SK-N-SH treated with all-trans-retinoic acid at 6 μM for 48 hours (cell line): ENCODE results near the gene CYP20A1.
"Not testable (repeated sequence)": the region's sequence is repeated elsewhere in the genome, so short reads cannot be mapped to it uniquely, and the experiment has no call there.

Source experiments
- ATAC-seq: fragments of 200-7000 bp; cut with Tn5 transposase; 3 replicates; pipeline ENCODE4 v1.9.1; 2020; ENCODE audit warnings: mild to moderate bottlenecking, moderate library complexity
- ARNTL ChIP-seq: fragments of 450-650 bp; formaldehyde crosslinking; IDR thresholded peaks from 2 replicates; pipeline ENCODE4 v1.5.0; 2020; ENCODE audit warnings: low read depth, mild to moderate bottlenecking, moderate library complexity, borderline replicate concordance
- BACH2 ChIP-seq: fragments of 250-450 bp; sonication (Bioruptor Pico); IDR thresholded peaks from 2 replicates; pipeline ENCODE4 v1.9.0; 2021; ENCODE audit warnings: mild to moderate bottlenecking, borderline replicate concordance
- CSDC2 ChIP-seq: fragments of 250-450 bp; sonication (Bioruptor Pico); IDR thresholded peaks from 2 replicates; pipeline ENCODE4 v1.5.0; 2020; ENCODE audit warnings: mild to moderate bottlenecking, moderate library complexity
- ESRRG ChIP-seq: fragments of 250-450 bp; sonication (Bioruptor Pico); IDR thresholded peaks from 2 replicates; pipeline ENCODE4 v1.6.1; 2021; ENCODE audit warnings: mild to moderate bottlenecking
- GLIS3 ChIP-seq: fragments of 250-450 bp; sonication (Bioruptor Pico); IDR thresholded peaks from 2 replicates; pipeline ENCODE4 v1.5.0; 2020; ENCODE audit warnings: mild to moderate bottlenecking, moderate library complexity
- ISL1 ChIP-seq: fragments of 250-450 bp; sonication (Bioruptor Pico); IDR thresholded peaks from 2 replicates; pipeline ENCODE4 v2.1.2; 2022; ENCODE audit warnings: mild to moderate bottlenecking, moderate library complexity
- OSR1 ChIP-seq: fragments of 250-450 bp; sonication (Bioruptor Pico); IDR thresholded peaks from 2 replicates; pipeline ENCODE4 v1.8.0; 2022; ENCODE audit warnings: moderate library complexity, mild to moderate bottlenecking, inconsistent platforms
- PPARA ChIP-seq: fragments of 250-450 bp; sonication (Bioruptor Pico); IDR thresholded peaks from 2 replicates; pipeline ENCODE4 v1.5.0; 2020; ENCODE audit warnings: mild to moderate bottlenecking, borderline replicate concordance
- RARB ChIP-seq: fragments of 250-450 bp; sonication (Bioruptor Pico); IDR thresholded peaks from 2 replicates; pipeline ENCODE4 v1.8.0; 2021; ENCODE audit warnings: mild to moderate bottlenecking, moderate library complexity
- SNAI2 ChIP-seq: fragments of 250-450 bp; sonication (Bioruptor Pico); IDR thresholded peaks from 2 replicates; pipeline ENCODE4 v1.5.0; 2020; ENCODE audit warnings: mild to moderate bottlenecking, moderate library complexity
- TCF4 ChIP-seq: fragments of 250-450 bp; sonication (Bioruptor Pico); IDR thresholded peaks from 2 replicates; pipeline ENCODE4 v1.8.0; 2021; ENCODE audit warnings: mild to moderate bottlenecking, moderate library complexity, borderline replicate concordance
- TOX ChIP-seq: fragments of 250-450 bp; sonication (Bioruptor Pico); IDR thresholded peaks from 2 replicates; pipeline ENCODE4 v1.8.0; 2021; ENCODE audit warnings: mild to moderate bottlenecking, moderate library complexity, borderline replicate concordance
- ZC3H10 ChIP-seq: fragments of 250-450 bp; sonication (Bioruptor Pico); IDR thresholded peaks from 2 replicates; pipeline ENCODE4 v1.5.1; 2021; ENCODE audit warnings: mild to moderate bottlenecking, moderate library complexity
- ZFP3 ChIP-seq: fragments of 250-450 bp; sonication (Bioruptor Pico); IDR thresholded peaks from 2 replicates; pipeline ENCODE4 v1.5.0; 2020; ENCODE audit warnings: mild to moderate bottlenecking, moderate library complexity
- ZFP30 ChIP-seq: fragments of 450-650 bp; formaldehyde crosslinking; IDR thresholded peaks from 2 replicates; pipeline ENCODE4 v1.5.0; 2022; ENCODE audit warnings: mild to moderate bottlenecking, moderate library complexity
- ZNF565 ChIP-seq: fragments of 450-650 bp; formaldehyde crosslinking; conservative IDR thresholded peaks from 2 replicates; pipeline ENCODE4 v1.5.0; 2020; ENCODE audit warnings: low read depth, mild to moderate bottlenecking, moderate library complexity
- TF ChIP-seq, protein P1 (sequence below): fragments of 250-450 bp; sonication (Bioruptor Pico); IDR thresholded peaks from 2 replicates; pipeline ENCODE4 v1.5.1; 2020; ENCODE audit warnings: low read depth, mild to moderate bottlenecking, moderate library complexity
- TF ChIP-seq, protein P2 (sequence below): fragments of 250-450 bp; sonication (Bioruptor Pico); IDR thresholded peaks from 2 replicates; pipeline ENCODE4 v1.8.0; 2020; ENCODE audit warnings: mild to moderate bottlenecking, moderate library complexity, borderline replicate concordance
- TF ChIP-seq, protein P3 (sequence below): fragments of 250-450 bp; sonication (Bioruptor Pico); IDR thresholded peaks from 2 replicates; pipeline ENCODE4 v1.5.1; 2021; ENCODE audit warnings: mild to moderate bottlenecking, moderate library complexity
- TF ChIP-seq, protein P4 (sequence below): fragments of 250-450 bp; sonication (Bioruptor Pico); IDR thresholded peaks from 2 replicates; pipeline ENCODE4 v1.5.0; 2020; ENCODE audit warnings: mild to moderate bottlenecking, moderate library complexity

Gene CYP20A1

DNA sequence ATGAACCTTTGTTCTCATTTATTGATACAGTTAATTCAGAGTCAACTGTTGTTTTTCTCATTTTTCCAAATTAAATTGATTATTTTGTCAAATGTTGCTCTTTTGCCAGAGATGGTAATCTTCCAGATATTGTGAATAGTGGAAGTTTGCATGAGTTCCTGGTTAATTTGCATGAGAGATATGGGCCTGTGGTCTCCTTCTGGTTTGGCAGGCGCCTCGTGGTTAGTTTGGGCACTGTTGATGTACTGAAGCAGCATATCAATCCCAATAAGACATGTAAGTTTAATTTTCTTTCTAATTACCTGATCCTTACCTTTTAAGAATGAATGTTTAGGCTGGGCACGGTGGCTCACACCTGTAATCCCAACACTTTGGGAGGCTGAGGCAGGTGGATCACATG lies 7.8 kb downstream of the CYP20A1 start:
- ATAC-seq = no peak
- TF ChIP-seq TOX (CRISPR knock-in tag) = no peak
- no peak for TF ChIP-seq ARNTL (CRISPR knock-in tag)
- TF ChIP-seq, protein P1, sequence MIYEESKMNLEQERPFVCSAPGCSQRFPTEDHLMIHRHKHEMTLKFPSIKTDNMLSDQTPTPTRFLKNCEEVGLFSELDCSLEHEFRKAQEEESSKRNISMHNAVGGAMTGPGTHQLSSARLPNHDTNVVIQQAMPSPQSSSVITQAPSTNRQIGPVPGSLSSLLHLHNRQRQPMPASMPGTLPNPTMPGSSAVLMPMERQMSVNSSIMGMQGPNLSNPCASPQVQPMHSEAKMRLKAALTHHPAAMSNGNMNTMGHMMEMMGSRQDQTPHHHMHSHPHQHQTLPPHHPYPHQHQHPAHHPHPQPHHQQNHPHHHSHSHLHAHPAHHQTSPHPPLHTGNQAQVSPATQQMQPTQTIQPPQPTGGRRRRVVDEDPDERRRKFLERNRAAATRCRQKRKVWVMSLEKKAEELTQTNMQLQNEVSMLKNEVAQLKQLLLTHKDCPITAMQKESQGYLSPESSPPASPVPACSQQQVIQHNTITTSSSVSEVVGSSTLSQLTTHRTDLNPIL (CRISPR knock-in tag) = no peak
- no peak for TF ChIP-seq ZFP3
- TF ChIP-seq RARB = no peak
- no peak for TF ChIP-seq SNAI2
- TF ChIP-seq ZFP30 (CRISPR knock-in tag) = no peak

DNA sequence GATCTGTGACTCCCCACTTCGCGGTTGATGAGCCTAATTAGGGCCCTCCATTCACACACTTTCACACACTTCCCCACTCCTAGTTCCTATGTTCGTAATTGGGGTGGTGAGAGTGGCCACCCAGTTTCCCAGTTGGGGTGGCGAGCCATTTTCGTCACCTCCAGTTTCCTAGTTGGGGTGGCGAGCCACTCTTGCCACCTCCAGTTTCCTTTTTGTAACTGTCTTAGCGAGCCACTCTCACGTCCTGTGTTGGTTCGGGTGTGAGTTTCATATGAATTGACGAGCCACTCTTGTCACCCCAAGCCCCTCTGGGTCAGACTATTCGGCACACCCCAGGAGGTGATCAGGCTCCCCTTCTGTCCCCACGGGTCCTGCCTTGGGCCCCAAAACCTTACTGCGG lies 14.0 kb downstream of the CYP20A1 start:
- no peak for ATAC-seq
- TF ChIP-seq, protein P1 (CRISPR knock-in tag) = no peak
- TF ChIP-seq TOX (CRISPR knock-in tag) (no peak), ZC3H10 (CRISPR knock-in tag) (no peak), PPARA (no peak), ISL1 (CRISPR knock-in tag) (no peak), CSDC2 (no peak), ZFP3 (no peak), ZFP30 (CRISPR knock-in tag) (no peak), ARNTL (CRISPR knock-in tag) (no peak), RARB (no peak), TCF4 (no peak), ESRRG (CRISPR knock-in tag) (no peak), GLIS3 (CRISPR knock-in tag) (no peak), SNAI2 (no peak), ZNF565 (CRISPR knock-in tag) (no peak), BACH2 (CRISPR knock-in tag) (no peak), OSR1 (no peak)
- TF ChIP-seq, protein P2, sequence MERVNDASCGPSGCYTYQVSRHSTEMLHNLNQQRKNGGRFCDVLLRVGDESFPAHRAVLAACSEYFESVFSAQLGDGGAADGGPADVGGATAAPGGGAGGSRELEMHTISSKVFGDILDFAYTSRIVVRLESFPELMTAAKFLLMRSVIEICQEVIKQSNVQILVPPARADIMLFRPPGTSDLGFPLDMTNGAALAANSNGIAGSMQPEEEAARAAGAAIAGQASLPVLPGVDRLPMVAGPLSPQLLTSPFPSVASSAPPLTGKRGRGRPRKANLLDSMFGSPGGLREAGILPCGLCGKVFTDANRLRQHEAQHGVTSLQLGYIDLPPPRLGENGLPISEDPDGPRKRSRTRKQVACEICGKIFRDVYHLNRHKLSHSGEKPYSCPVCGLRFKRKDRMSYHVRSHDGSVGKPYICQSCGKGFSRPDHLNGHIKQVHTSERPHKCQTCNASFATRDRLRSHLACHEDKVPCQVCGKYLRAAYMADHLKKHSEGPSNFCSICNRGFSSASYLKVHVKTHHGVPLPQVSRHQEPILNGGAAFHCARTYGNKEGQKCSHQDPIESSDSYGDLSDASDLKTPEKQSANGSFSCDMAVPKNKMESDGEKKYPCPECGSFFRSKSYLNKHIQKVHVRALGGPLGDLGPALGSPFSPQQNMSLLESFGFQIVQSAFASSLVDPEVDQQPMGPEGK (CRISPR knock-in tag) = no peak
- TF ChIP-seq, protein P3, sequence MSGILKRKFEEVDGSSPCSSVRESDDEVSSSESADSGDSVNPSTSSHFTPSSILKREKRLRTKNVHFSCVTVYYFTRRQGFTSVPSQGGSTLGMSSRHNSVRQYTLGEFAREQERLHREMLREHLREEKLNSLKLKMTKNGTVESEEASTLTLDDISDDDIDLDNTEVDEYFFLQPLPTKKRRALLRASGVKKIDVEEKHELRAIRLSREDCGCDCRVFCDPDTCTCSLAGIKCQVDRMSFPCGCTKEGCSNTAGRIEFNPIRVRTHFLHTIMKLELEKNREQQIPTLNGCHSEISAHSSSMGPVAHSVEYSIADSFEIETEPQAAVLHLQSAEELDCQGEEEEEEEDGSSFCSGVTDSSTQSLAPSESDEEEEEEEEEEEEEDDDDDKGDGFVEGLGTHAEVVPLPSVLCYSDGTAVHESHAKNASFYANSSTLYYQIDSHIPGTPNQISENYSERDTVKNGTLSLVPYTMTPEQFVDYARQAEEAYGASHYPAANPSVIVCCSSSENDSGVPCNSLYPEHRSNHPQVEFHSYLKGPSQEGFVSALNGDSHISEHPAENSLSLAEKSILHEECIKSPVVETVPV (CRISPR knock-in tag) = no peak
- TF ChIP-seq, protein P4, sequence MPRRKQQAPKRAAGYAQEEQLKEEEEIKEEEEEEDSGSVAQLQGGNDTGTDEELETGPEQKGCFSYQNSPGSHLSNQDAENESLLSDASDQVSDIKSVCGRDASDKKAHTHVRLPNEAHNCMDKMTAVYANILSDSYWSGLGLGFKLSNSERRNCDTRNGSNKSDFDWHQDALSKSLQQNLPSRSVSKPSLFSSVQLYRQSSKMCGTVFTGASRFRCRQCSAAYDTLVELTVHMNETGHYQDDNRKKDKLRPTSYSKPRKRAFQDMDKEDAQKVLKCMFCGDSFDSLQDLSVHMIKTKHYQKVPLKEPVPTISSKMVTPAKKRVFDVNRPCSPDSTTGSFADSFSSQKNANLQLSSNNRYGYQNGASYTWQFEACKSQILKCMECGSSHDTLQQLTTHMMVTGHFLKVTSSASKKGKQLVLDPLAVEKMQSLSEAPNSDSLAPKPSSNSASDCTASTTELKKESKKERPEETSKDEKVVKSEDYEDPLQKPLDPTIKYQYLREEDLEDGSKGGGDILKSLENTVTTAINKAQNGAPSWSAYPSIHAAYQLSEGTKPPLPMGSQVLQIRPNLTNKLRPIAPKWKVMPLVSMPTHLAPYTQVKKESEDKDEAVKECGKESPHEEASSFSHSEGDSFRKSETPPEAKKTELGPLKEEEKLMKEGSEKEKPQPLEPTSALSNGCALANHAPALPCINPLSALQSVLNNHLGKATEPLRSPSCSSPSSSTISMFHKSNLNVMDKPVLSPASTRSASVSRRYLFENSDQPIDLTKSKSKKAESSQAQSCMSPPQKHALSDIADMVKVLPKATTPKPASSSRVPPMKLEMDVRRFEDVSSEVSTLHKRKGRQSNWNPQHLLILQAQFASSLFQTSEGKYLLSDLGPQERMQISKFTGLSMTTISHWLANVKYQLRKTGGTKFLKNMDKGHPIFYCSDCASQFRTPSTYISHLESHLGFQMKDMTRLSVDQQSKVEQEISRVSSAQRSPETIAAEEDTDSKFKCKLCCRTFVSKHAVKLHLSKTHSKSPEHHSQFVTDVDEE = no peak
- TF ChIP-seq, all 23 proteins: peak for 0

DNA sequence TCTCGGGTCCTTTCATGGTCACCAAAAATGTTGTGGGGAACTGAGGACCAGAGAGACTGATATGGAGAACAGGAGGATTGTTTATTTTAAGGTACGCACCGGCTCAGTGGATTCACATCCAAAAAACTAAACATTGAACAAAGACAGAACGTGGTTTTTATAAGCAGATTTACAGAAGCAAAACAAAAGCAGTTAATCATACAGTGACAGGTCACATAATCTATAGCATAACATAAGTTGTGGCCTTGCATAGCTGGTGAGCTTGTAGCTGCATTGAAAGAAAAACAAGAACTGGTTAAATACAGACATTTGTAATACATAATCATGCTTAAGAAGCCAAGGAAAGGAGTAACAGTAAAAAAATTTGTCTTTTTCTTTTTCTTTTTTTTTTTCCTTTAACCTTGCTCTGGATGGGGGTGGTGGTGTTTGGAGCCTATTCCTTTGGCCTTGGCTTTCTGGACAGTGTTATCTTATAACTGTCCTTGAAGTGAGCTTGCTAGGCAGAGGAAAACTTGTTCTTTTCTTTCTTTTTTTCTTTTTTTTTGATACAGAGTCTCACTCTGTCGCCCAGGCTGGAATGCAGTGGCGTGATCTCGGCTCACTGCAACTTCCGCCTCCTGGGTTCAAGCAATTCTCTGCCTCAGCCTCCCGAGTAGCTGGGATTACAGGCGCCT lies 14.7 kb downstream of the CYP20A1 start:
- not testable (repeated sequence) for ATAC-seq
